WTC11 (cell line): ENCODE results near the gene HRH3. TPM values are rescaled to one million over a fixed set of nuclear protein-coding genes. Genes with fewer than 3 reads are reported as not detected.

Experiments
- ATAC-seq: fragments of 200-7000 bp; cut with Tn5 transposase; 2 replicates; pipeline ENCODE4 v1.10.0; 2021; ENCODE audit warnings: mild to moderate bottlenecking, moderate library complexity
- CTCF ChIA-PET: fragments of 300-600 bp; sonication (Branson Sonifier 250); formaldehyde crosslinking; loops from one replicate; lab custom pipeline; 2021; ENCODE audit warnings: antibody characterized with exemption; lab: Charles Lee
- POLR2A ChIA-PET: fragments of 350-600 bp; sonication (Branson Sonifier 250); formaldehyde crosslinking; loops from one replicate; lab custom pipeline; 2021; ENCODE audit warnings: antibody characterized with exemption; lab: Charles Lee
- DNase-seq: peaks from one replicate; pipeline ENCODE4 v3.0.0; 2021; ENCODE audit warnings: low spot score
- H3K27ac Mint-ChIP-seq: 2 replicates; pipeline ENCODE4 v1.8.0; 2021; ENCODE audit warnings: mixed read lengths
- H3K27me3 Mint-ChIP-seq: 2 replicates; pipeline ENCODE4 v1.8.0; 2021; ENCODE audit warnings: low read depth, mild to moderate bottlenecking, moderate library complexity, mixed read lengths
- H3K36me3 Mint-ChIP-seq: 2 replicates; pipeline ENCODE4 v1.8.0; 2021; ENCODE audit warnings: mixed read lengths
- H3K4me1 Mint-ChIP-seq: 2 replicates; pipeline ENCODE4 v1.8.0; 2022; ENCODE audit warnings: mixed read lengths
- H3K4me3 Mint-ChIP-seq: 2 replicates; pipeline ENCODE4 v1.8.0; 2021; ENCODE audit warnings: mild to moderate bottlenecking, moderate library complexity, mixed read lengths
- H3K9me3 Mint-ChIP-seq: 2 replicates; pipeline ENCODE4 v1.8.0; 2021; ENCODE audit warnings: mixed read lengths
- FOXK1 ChIP-seq: sonication (generic); formaldehyde crosslinking; IDR thresholded peaks from 2 replicates; pipeline ENCODE4 v1.8.0; 2022; ENCODE audit warnings: mild to moderate bottlenecking, moderate library complexity, missing genetic modification reagents
- GRHL2 ChIP-seq: fragments of 250-450 bp; sonication (Bioruptor Pico); IDR thresholded peaks from 2 replicates; pipeline ENCODE4 v1.8.0; 2022; ENCODE audit warnings: mild to moderate bottlenecking, moderate library complexity; ENCODE audit not compliant: insufficient replicate concordance, severe bottlenecking
- IRF2 ChIP-seq: sonication (generic); formaldehyde crosslinking; IDR thresholded peaks from 2 replicates; pipeline ENCODE4 v1.8.0; 2022; ENCODE audit warnings: low read depth, missing genetic modification reagents, borderline replicate concordance
- KAT7 ChIP-seq: sonication (generic); formaldehyde crosslinking; IDR thresholded peaks from 2 replicates; pipeline ENCODE4 v1.8.1; 2023; ENCODE audit warnings: missing genetic modification reagents, mild to moderate bottlenecking, borderline replicate concordance
- NFYB ChIP-seq: sonication (generic); formaldehyde crosslinking; conservative IDR thresholded peaks from 2 replicates; pipeline ENCODE4 v1.8.0; 2022; ENCODE audit warnings: low read depth, missing genetic modification reagents
- NR1H2 ChIP-seq: sonication (generic); formaldehyde crosslinking; IDR thresholded peaks from 2 replicates; pipeline ENCODE4 v1.9.0; 2021; ENCODE audit warnings: mild to moderate bottlenecking, moderate library complexity, missing genetic modification reagents
- NR2C2 ChIP-seq: sonication (generic); formaldehyde crosslinking; IDR thresholded peaks from 2 replicates; pipeline ENCODE4 v1.8.0; 2022; ENCODE audit warnings: mild to moderate bottlenecking, missing genetic modification reagents
- OVOL2 ChIP-seq: fragments of 250-450 bp; sonication (Bioruptor Pico); IDR thresholded peaks from 2 replicates; pipeline ENCODE4 v1.9.0; 2021; ENCODE audit warnings: mild to moderate bottlenecking, borderline replicate concordance
- TCF7 ChIP-seq: sonication (generic); formaldehyde crosslinking; IDR thresholded peaks from 2 replicates; pipeline ENCODE4 v1.8.0; 2022; ENCODE audit warnings: mild to moderate bottlenecking, low read depth, missing genetic modification reagents, moderate library complexity
- TEAD1 ChIP-seq: sonication (generic); formaldehyde crosslinking; IDR thresholded peaks from 2 replicates; pipeline ENCODE4 v1.8.0; 2022; ENCODE audit warnings: mild to moderate bottlenecking, missing genetic modification reagents
- ZNF232 ChIP-seq: sonication (generic); formaldehyde crosslinking; IDR thresholded peaks from 2 replicates; pipeline ENCODE4 v1.8.0; 2022; ENCODE audit warnings: mild to moderate bottlenecking, missing genetic modification reagents
- ZNF423 ChIP-seq: fragments of 250-450 bp; sonication (Bioruptor Pico); IDR thresholded peaks from 2 replicates; pipeline ENCODE4 v2.1.2; 2022; ENCODE audit warnings: mild to moderate bottlenecking, moderate library complexity
- total RNA-seq: library from RNA; stranded (reverse); gene quantifications from 3 replicates; pipeline ENCODE4 v1.2.3, GENCODE V29; 2021
- TF ChIP-seq, protein P1 (sequence below): sonication (generic); formaldehyde crosslinking; IDR thresholded peaks from 2 replicates; pipeline ENCODE4 v1.8.1; 2023; ENCODE audit warnings: mild to moderate bottlenecking, missing genetic modification reagents
- TF ChIP-seq, protein P2 (sequence below): sonication (generic); formaldehyde crosslinking; IDR thresholded peaks from 2 replicates; pipeline ENCODE4 v1.8.1; 2023; ENCODE audit warnings: mild to moderate bottlenecking, missing genetic modification reagents, moderate library complexity
- TF ChIP-seq, protein P3 (sequence below): sonication (generic); formaldehyde crosslinking; IDR thresholded peaks from 2 replicates; pipeline ENCODE4 v1.8.1; 2023; ENCODE audit warnings: mild to moderate bottlenecking, moderate library complexity, missing genetic modification reagents
- TF ChIP-seq, protein P4 (sequence below): sonication (generic); formaldehyde crosslinking; IDR thresholded peaks from 2 replicates; pipeline ENCODE4 v1.8.1; 2022; ENCODE audit warnings: missing genetic modification reagents, borderline replicate concordance
- TF ChIP-seq, protein P5 (sequence below): sonication (generic); formaldehyde crosslinking; IDR thresholded peaks from 2 replicates; pipeline ENCODE4 v1.8.1; 2022; ENCODE audit warnings: low read depth, missing genetic modification reagents, borderline replicate concordance

Gene HRH3
- total RNA-seq, 1 experiment from 2014 or later, result 3.3 TPM

DNA sequence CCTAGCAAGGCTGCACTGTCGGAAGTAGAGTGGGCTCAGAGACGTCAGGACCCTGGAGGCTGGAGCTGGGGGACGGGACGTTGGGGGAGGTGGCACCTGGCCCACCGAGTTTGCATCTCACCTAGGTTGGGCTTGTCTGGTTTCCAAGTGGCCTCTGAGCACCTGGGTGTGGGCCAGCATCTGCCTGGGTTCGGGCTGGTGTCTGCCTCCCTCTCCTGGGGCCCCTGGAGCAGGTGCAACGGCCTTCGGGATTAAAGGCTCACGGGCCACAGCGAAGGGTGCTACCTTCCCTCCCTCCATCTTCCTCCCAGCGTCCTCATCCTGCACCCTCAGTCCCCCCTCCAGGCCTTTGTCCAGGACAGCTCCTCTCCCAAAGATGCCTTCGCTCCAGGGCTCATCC lies 6.0 kb downstream of the HRH3 start:
- Mint-ChIP-seq H3K9me3 (no peaks in the 10 kb centered on the region), H3K4me1 (peaks cover 10% of the 10 kb centered on the region), H3K4me3 (no peak overlapping the region), H3K36me3 (no peaks in the 10 kb centered on the region), H3K27ac (no peak overlapping the region), H3K27me3 (peaks cover 15% of the 10 kb centered on the region)
- ChIA-PET CTCF (no interaction called here), POLR2A (no interaction called here)
- TF ChIP-seq ZNF232 (no peak), IRF2 (CRISPR knock-in tag) (no peak), OVOL2 (CRISPR knock-in tag) (no peak), NR1H2 (no peak)
- DNase-seq (no peak), ATAC-seq (no peak)

DNA sequence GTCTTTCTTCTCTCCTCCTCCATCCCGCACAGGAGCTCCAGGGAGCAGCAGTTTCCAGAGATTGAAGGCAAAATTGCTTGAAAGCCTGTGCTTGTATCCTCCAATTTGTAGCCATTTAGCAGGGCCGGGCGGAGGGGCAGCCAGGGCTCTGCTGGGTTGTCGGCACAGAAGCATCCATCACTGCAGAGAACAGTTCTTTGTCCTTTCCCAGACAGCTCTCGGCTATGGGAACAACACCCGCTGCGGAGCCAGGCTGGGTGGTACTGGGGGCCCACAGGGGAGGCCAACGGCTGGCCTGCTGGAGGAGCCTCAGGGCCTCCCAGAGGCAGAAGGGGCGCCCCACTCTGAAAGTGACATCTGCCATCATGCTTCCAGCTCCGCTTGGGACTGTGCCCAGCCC lies 7.8 kb downstream of the HRH3 start:
- Mint-ChIP-seq H3K4me1 (peaks cover 3% of the 10 kb centered on the region; the same call in 1 of the 2 replicates), H3K4me3 (no peak overlapping the region), H3K27ac (no peak overlapping the region), H3K9me3 (no peaks in the 10 kb centered on the region), H3K27me3 (no peaks in the 10 kb centered on the region), H3K36me3 (no peaks in the 10 kb centered on the region)
- TF ChIP-seq, protein P1, sequence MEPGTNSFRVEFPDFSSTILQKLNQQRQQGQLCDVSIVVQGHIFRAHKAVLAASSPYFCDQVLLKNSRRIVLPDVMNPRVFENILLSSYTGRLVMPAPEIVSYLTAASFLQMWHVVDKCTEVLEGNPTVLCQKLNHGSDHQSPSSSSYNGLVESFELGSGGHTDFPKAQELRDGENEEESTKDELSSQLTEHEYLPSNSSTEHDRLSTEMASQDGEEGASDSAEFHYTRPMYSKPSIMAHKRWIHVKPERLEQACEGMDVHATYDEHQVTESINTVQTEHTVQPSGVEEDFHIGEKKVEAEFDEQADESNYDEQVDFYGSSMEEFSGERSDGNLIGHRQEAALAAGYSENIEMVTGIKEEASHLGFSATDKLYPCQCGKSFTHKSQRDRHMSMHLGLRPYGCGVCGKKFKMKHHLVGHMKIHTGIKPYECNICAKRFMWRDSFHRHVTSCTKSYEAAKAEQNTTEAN (CRISPR knock-in tag), result no peak
- TF ChIP-seq, protein P2, sequence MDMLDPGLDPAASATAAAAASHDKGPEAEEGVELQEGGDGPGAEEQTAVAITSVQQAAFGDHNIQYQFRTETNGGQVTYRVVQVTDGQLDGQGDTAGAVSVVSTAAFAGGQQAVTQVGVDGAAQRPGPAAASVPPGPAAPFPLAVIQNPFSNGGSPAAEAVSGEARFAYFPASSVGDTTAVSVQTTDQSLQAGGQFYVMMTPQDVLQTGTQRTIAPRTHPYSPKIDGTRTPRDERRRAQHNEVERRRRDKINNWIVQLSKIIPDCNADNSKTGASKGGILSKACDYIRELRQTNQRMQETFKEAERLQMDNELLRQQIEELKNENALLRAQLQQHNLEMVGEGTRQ (CRISPR knock-in tag), result no peak
- TF ChIP-seq, protein P3, sequence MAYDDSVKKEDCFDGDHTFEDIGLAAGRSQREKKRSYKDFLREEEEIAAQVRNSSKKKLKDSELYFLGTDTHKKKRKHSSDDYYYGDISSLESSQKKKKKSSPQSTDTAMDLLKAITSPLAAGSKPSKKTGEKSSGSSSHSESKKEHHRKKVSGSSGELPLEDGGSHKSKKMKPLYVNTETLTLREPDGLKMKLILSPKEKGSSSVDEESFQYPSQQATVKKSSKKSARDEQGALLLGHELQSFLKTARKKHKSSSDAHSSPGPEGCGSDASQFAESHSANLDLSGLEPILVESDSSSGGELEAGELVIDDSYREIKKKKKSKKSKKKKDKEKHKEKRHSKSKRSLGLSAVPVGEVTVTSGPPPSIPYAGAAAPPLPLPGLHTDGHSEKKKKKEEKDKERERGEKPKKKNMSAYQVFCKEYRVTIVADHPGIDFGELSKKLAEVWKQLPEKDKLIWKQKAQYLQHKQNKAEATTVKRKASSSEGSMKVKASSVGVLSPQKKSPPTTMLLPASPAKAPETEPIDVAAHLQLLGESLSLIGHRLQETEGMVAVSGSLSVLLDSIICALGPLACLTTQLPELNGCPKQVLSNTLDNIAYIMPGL, result no peak
- TF ChIP-seq NFYB (CRISPR knock-in tag), result no peak
- no peak for TF ChIP-seq GRHL2 (CRISPR knock-in tag)
- no peak for TF ChIP-seq ZNF232
- TF ChIP-seq, protein P4, sequence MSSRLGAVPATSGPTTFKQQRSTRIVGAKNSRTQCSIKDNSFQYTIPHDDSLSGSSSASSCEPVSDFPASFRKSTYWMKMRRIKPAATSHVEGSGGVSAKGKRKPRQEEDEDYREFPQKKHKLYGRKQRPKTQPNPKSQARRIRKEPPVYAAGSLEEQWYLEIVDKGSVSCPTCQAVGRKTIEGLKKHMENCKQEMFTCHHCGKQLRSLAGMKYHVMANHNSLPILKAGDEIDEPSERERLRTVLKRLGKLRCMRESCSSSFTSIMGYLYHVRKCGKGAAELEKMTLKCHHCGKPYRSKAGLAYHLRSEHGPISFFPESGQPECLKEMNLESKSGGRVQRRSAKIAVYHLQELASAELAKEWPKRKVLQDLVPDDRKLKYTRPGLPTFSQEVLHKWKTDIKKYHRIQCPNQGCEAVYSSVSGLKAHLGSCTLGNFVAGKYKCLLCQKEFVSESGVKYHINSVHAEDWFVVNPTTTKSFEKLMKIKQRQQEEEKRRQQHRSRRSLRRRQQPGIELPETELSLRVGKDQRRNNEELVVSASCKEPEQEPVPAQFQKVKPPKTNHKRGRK (CRISPR knock-in tag), result no peak
- no peak for TF ChIP-seq TCF7 (CRISPR knock-in tag)
- TF ChIP-seq, protein P5, sequence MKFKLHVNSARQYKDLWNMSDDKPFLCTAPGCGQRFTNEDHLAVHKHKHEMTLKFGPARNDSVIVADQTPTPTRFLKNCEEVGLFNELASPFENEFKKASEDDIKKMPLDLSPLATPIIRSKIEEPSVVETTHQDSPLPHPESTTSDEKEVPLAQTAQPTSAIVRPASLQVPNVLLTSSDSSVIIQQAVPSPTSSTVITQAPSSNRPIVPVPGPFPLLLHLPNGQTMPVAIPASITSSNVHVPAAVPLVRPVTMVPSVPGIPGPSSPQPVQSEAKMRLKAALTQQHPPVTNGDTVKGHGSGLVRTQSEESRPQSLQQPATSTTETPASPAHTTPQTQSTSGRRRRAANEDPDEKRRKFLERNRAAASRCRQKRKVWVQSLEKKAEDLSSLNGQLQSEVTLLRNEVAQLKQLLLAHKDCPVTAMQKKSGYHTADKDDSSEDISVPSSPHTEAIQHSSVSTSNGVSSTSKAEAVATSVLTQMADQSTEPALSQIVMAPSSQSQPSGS (CRISPR knock-in tag), result no peak
- TF ChIP-seq NR2C2, result no peak
- no peak for TF ChIP-seq ZNF423
- TF ChIP-seq FOXK1, result no peak
- no peak for TF ChIP-seq TEAD1
- no peak for TF ChIP-seq KAT7 (CRISPR knock-in tag)
- ATAC-seq, result no peak
- CTCF ChIA-PET, result interaction anchor here (1.2 kb wide), 1 partner anchor 60 kb away, joined by 3 read pairs; no protein-coding TSS in a partner anchor
- DNase-seq, result no peak
- POLR2A ChIA-PET, result no interaction called here
